Esophagus squamous epithelium (tissue), 4 donors: ENCODE results near the gene TMC3.

Experiments
- POLR2A ChIP-seq, 4 donors: fragments of 450-650 bp; IDR thresholded peaks; one replicate each; pipeline ENCODE4 v1.6.1; 2017; ENCODE audit warnings: antibody characterized with exemption in 4 of 4, mild to moderate bottlenecking in 4 of 4, moderate library complexity in 3 of 4
- TF ChIP-seq, protein P1 (sequence below), 6 experiments: fragments of 450-650 bp in 4 of 6; fragments of 200-600 bp in 2 of 6; sonication (generic) in 2 of 6; IDR thresholded peaks; one replicate each; pipeline ENCODE4 v1.5.1; 2016 to 2019; ENCODE audit warnings: antibody characterized with exemption in 6 of 6, mild to moderate bottlenecking in 4 of 6, moderate library complexity in 4 of 6

DNA sequence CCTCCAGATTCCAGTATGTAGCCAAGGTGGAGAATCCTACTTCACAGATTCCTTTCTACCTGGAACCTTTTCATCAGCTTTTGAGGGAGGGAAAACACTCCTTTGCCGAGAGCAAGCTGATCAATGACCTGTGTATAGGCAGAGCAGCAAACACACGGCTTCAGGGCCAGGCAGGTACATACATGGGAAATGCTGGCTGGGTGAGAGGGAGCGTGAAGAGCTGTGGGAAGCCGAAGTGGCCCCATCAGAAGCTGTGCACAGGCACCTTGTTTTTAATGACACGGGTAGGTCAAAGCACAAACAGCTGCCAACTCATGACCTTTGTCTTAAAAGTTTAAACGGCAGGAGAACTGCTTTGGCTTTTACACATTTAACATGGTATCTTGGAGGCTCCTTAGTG, 75.4 kb downstream of the TMC3 start:
- TF ChIP-seq, protein P1, sequence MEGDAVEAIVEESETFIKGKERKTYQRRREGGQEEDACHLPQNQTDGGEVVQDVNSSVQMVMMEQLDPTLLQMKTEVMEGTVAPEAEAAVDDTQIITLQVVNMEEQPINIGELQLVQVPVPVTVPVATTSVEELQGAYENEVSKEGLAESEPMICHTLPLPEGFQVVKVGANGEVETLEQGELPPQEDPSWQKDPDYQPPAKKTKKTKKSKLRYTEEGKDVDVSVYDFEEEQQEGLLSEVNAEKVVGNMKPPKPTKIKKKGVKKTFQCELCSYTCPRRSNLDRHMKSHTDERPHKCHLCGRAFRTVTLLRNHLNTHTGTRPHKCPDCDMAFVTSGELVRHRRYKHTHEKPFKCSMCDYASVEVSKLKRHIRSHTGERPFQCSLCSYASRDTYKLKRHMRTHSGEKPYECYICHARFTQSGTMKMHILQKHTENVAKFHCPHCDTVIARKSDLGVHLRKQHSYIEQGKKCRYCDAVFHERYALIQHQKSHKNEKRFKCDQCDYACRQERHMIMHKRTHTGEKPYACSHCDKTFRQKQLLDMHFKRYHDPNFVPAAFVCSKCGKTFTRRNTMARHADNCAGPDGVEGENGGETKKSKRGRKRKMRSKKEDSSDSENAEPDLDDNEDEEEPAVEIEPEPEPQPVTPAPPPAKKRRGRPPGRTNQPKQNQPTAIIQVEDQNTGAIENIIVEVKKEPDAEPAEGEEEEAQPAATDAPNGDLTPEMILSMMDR (IDR thresholded peaks at IDR 0.05), result no peak
- no peak for TF ChIP-seq POLR2A (IDR thresholded peaks at IDR 0.05)
